Smooth muscle cell (in vitro differentiated cells): ENCODE data around the gene MGAT2. TPM values are rescaled to one million over a fixed set of nuclear protein-coding genes. Genes with fewer than 3 reads are reported as not detected.
"Not testable (repeated sequence)": the region's sequence is repeated elsewhere in the genome, so short reads cannot be mapped to it uniquely, and the experiment has no call there.

Source experiments
- DNase-seq: peaks from one replicate; lab custom pipeline; 2025; ENCODE audit not compliant: unreplicated experiment; lab: John Stamatoyannopoulos, UW
- H2AFZ ChIP-seq: fragments of 200-600 bp; sonication (generic); 2 replicates; pipeline ENCODE4 v1.6.0; 2016; ENCODE audit warnings: antibody characterized with exemption, low read depth, mild to moderate bottlenecking
- H3F3A ChIP-seq: fragments of 200-600 bp; sonication (generic); 2 replicates; pipeline ENCODE4 v1.6.0; 2017; ENCODE audit warnings: antibody characterized with exemption, low read depth
- H3K27ac ChIP-seq: fragments of 200-600 bp; sonication (generic); 2 replicates; pipeline ENCODE4 v1.5.1; 2016; ENCODE audit warnings: low read depth, mild to moderate bottlenecking
- H3K27me3 ChIP-seq: fragments of 200-600 bp; sonication (generic); 2 replicates; pipeline ENCODE4 v1.6.1; 2016; ENCODE audit warnings: low read depth, mild to moderate bottlenecking
- H3K36me3 ChIP-seq: fragments of 200-600 bp; sonication (generic); 2 replicates; pipeline ENCODE4 v1.5.1; 2016; ENCODE audit warnings: low read depth
- H3K4me1 ChIP-seq: fragments of 200-600 bp; sonication (generic); 2 replicates; pipeline ENCODE4 v1.5.1; 2016; ENCODE audit warnings: low read depth
- H3K4me2 ChIP-seq: fragments of 200-600 bp; sonication (generic); 2 replicates; pipeline ENCODE4 v1.6.0; 2016; ENCODE audit warnings: mild to moderate bottlenecking
- H3K4me3 ChIP-seq: fragments of 200-600 bp; sonication (generic); 2 replicates; pipeline ENCODE4 v1.5.1; 2016; ENCODE audit warnings: mild to moderate bottlenecking
- H3K79me2 ChIP-seq: fragments of 200-600 bp; sonication (generic); 2 replicates; pipeline ENCODE4 v1.6.0; 2016; ENCODE audit warnings: low read depth, mild to moderate bottlenecking
- H3K9ac ChIP-seq: fragments of 200-600 bp; sonication (generic); 2 replicates; pipeline ENCODE4 v1.6.0; 2016; ENCODE audit warnings: low read depth
- H3K9me3 ChIP-seq: fragments of 200-600 bp; sonication (generic); replicated peaks from 2 replicates; pipeline ENCODE4 v1.5.1; 2016; ENCODE audit warnings: low read depth
- H4K20me1 ChIP-seq: fragments of 200-600 bp; sonication (generic); 2 replicates; pipeline ENCODE4 v1.6.0; 2016; ENCODE audit warnings: low read depth
- CTCF ChIP-seq: fragments of 200-600 bp; sonication (generic); IDR thresholded peaks from 2 replicates; pipeline ENCODE4 v1.5.1; 2017; ENCODE audit warnings: borderline replicate concordance, mild to moderate bottlenecking, antibody characterized with exemption; ENCODE audit not compliant: insufficient read depth, poor library complexity, severe bottlenecking
- WGBS: methylation state at CpG from one replicate; pipeline ENCODE4 v1.1.7; 2016; ENCODE audit warnings: low lambda C conversion rate; 5-methylcytosine and 5-hydroxymethylcytosine counted together
- polyA plus RNA-seq: library from polyadenylated mRNA; unstranded; fragments of >200 nt; fragmentation: Nextera tagmentation; extraction: Ambion mirVana; gene quantifications from 2 replicates; pipeline ENCODE4 v1.2.1, GENCODE V29; 2016
- total RNA-seq: library from RNA; depleted of rRNA; stranded (reverse); fragments of >200 nt; gene quantifications from 2 replicates; pipeline ENCODE4 v1.2.3, GENCODE V29; 2014

The MGAT2 gene
- total and polyA plus RNA-seq, 2 experiments from 2014 or later = 41.0 to 50.9 TPM

GRCh38 chr14:49641697-49642129, 21.1 kb downstream of the MGAT2 start:
- Histone ChIP-seq H3K4me1 (no peaks in the 10 kb centered on the region), H2AFZ (no peak overlapping the region), H3K79me2 (peaks cover 47% of the 10 kb centered on the region), H4K20me1 (peaks cover under 1% of the 10 kb centered on the region), H3K9ac (no peak overlapping the region), H3K9me3 (no peaks in the 10 kb centered on the region), H3F3A (no peaks in the 10 kb centered on the region), H3K4me3 (no peak overlapping the region), H3K27ac (no peak overlapping the region), H3K36me3 (no peaks in the 10 kb centered on the region), H3K27me3 (no peaks in the 10 kb centered on the region), H3K4me2 (no peak overlapping the region)
- DNase-seq = no peak
- 52% methylated on average over 8 of the region's 8 CpGs for WGBS
- TF ChIP-seq CTCF = no peak

DNA sequence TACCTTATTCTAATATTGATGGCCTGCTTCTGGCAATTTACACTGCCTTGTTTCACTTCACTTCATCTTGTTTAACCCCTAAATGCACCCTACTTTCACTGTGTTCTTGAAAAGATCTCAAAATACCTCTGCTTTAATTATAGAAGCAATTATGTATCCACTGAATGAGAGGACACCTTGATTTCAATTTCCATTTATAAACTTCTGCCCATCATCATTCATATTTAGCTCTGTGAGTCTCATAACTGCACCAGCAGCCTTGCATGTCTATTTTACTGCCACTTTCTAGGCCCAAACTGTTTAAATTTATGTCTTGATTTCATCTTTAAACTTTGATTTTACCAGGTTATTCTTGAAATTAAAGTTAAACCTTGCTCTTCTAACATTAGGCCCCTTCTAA, 21.6 kb downstream of the MGAT2 start:
- Histone ChIP-seq H3F3A (no peaks in the 10 kb centered on the region), H3K9me3 (no peaks in the 10 kb centered on the region), H3K4me1 (no peaks in the 10 kb centered on the region), H3K36me3 (no peaks in the 10 kb centered on the region), H3K79me2 (peaks cover 46% of the 10 kb centered on the region), H3K27ac (no peak overlapping the region), H2AFZ (no peak overlapping the region), H3K4me2 (no peak overlapping the region), H3K9ac (no peak overlapping the region), H3K27me3 (no peaks in the 10 kb centered on the region), H4K20me1 (no peaks in the 10 kb centered on the region), H3K4me3 (no peak overlapping the region)
- DNase-seq = no peak
- no peak for TF ChIP-seq CTCF

GRCh38 chr14:49653508-49653907, 32.9 kb downstream of the MGAT2 start:
- Histone ChIP-seq H3K27me3 (no peaks in the 10 kb centered on the region), H3F3A (no peaks in the 10 kb centered on the region), H3K9me3 (no peaks in the 10 kb centered on the region), H3K27ac (no peak overlapping the region), H2AFZ (no peak overlapping the region), H3K36me3 (no peaks in the 10 kb centered on the region), H3K4me2 (no peak overlapping the region), H4K20me1 (no peaks in the 10 kb centered on the region), H3K79me2 (no peaks in the 10 kb centered on the region), H3K9ac (no peak overlapping the region), H3K4me1 (no peaks in the 10 kb centered on the region), H3K4me3 (no peak overlapping the region)
- TF ChIP-seq CTCF = no peak
- no peak for DNase-seq
- over 99% methylated on average over 6 of the region's 6 CpGs for WGBS

DNA sequence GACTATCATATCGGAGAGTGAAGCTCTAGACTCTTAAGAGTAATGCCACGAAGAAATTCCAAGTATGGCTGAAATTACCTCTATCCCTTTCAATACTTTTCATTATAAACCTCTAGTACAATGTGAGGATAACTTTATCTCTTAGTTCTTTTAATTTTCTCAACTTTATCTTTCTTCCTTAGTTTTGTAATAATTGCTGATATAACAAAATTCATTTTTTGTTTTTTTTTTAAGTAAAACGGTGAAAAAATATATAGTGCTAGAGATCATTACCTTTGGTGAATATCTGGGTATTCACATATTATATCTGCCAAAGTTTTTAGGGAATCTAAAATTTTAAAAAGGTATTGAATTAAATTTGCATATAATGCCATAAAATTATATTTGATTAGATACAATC, 33.9 kb downstream of the MGAT2 start:
- TF ChIP-seq CTCF = no peak
- H3K4me3 ChIP-seq = no peak overlapping the region
- no peaks in the 10 kb centered on the region for H3K79me2 ChIP-seq
- no peak overlapping the region for H3K27ac ChIP-seq
- H3K4me2 ChIP-seq = no peak overlapping the region
- no peaks in the 10 kb centered on the region for H4K20me1 ChIP-seq
- 97% methylated on average over 3 of the region's 3 CpGs for WGBS
- H3K27me3 ChIP-seq = no peaks in the 10 kb centered on the region
- H3K36me3 ChIP-seq = no peaks in the 10 kb centered on the region
- H3K9me3 ChIP-seq = no peaks in the 10 kb centered on the region
- DNase-seq = no peak
- H3K9ac ChIP-seq = no peak overlapping the region
- no peaks in the 10 kb centered on the region for H3F3A ChIP-seq
- H3K4me1 ChIP-seq = no peaks in the 10 kb centered on the region
- no peak overlapping the region for H2AFZ ChIP-seq

GRCh38 chr14:49657500-49657899, 36.9 kb downstream of the MGAT2 start:
- H3K27ac ChIP-seq, H3K79me2 ChIP-seq, H2AFZ ChIP-seq, H4K20me1 ChIP-seq, H3K27me3 ChIP-seq, H3K4me2 ChIP-seq, H3F3A ChIP-seq, DNase-seq, H3K36me3 ChIP-seq, H3K9me3 ChIP-seq, H3K9ac ChIP-seq, H3K4me1 ChIP-seq, H3K4me3 ChIP-seq: not testable (repeated sequence)
- WGBS = 96% methylated on average over 6 of the region's 6 CpGs
